ENCODE data around the gene PSMG3.

Gene PSMG3

GRCh38 chr7:1533255-1533546, 36.6 kb downstream of the PSMG3 start:
- DNase-seq (ENCODE audit: low read depth), result no peak
- peak overlapping the region; percentile 39 for H3K4me3 ChIP-seq (ENCODE audit: control insufficient read depth, low read depth, low read length)
- TF ChIP-seq CTCF (conservative IDR thresholded peaks at IDR 0.05; ENCODE audit: control insufficient read depth, insufficient read depth, low read depth, low read length), result no peak

- peak; percentile 94 for DNase-seq (ENCODE audit: low read depth)
- no peak for TF ChIP-seq CTCF (conservative IDR thresholded peaks at IDR 0.05; ENCODE audit: control insufficient read depth, insufficient read depth, low read depth, low read length)
- H3K4me3 ChIP-seq (ENCODE audit: control insufficient read depth, low read depth, low read length), result peak overlapping the region; percentile 59
These were observed 37.2 kb downstream of the PSMG3 start for GRCh38 chr7:1532456-1533254.

- peak overlapping the region; percentile 59 for H3K4me3 ChIP-seq (ENCODE audit: control insufficient read depth, low read depth, low read length)
- no peak for DNase-seq (ENCODE audit: low read depth)
- TF ChIP-seq CTCF (conservative IDR thresholded peaks at IDR 0.05; ENCODE audit: control insufficient read depth, insufficient read depth, low read depth, low read length), result no peak
These were observed 37.8 kb downstream of the PSMG3 start for GRCh38 chr7:1531979-1532455.

GRCh38 chr7:1531263-1531978, 38.4 kb downstream of the PSMG3 start:
- DNase-seq (ENCODE audit: low read depth), result peak; percentile 36
- TF ChIP-seq CTCF (conservative IDR thresholded peaks at IDR 0.05; ENCODE audit: control insufficient read depth, insufficient read depth, low read depth, low read length), result no peak
- peak overlapping the region; percentile 59 for H3K4me3 ChIP-seq (ENCODE audit: control insufficient read depth, low read depth, low read length)

- no peak for DNase-seq (ENCODE audit: low read depth)
- no peak for TF ChIP-seq CTCF (conservative IDR thresholded peaks at IDR 0.05; ENCODE audit: control insufficient read depth, insufficient read depth, low read depth, low read length)
- H3K4me3 ChIP-seq (ENCODE audit: control insufficient read depth, low read depth, low read length), result peak overlapping the region; percentile 59
These were observed 38.9 kb downstream of the PSMG3 start for GRCh38 chr7:1530946-1531262.

- TF ChIP-seq CTCF (conservative IDR thresholded peaks at IDR 0.05; ENCODE audit: control insufficient read depth, insufficient read depth, low read depth, low read length), result no peak
- no peak for DNase-seq (ENCODE audit: low read depth)
These were observed 40.3 kb downstream of the PSMG3 start for GRCh38 chr7:1529383-1530116.

More at GRCh38 chr7:1529383-1530116, 40.3 kb downstream of the PSMG3 start:
- no peak overlapping the region for H3K4me3 ChIP-seq (ENCODE audit: control insufficient read depth, low read depth, low read length)

Data from fibroblast of mammary gland (primary cell).